ENCODE measurements around the gene STARD9.

STARD9 gene

GRCh38 chr15:42603978-42604377 is 28.6 kb downstream of the STARD9 start:
- no peak overlapping the region for H3K4me3 ChIP-seq (replicated peaks; ENCODE audit: low read depth, low read length)
- DNase-seq (ENCODE audit: low read depth) = no peak
- no peak for TF ChIP-seq CTCF (IDR thresholded peaks at IDR 0.05; ENCODE audit: low read length, missing control alignments)

GRCh38 chr15:42604894-42605744 is 29.7 kb downstream of the STARD9 start:
- TF ChIP-seq CTCF (IDR thresholded peaks at IDR 0.05; ENCODE audit: low read length, missing control alignments) = no peak
- H3K4me3 ChIP-seq (replicated peaks; ENCODE audit: low read depth, low read length) = no peak overlapping the region
- peak; percentile 64 for DNase-seq (ENCODE audit: low read depth)

GRCh38 chr15:42605796-42606195 is 30.4 kb downstream of the STARD9 start:
- DNase-seq (ENCODE audit: low read depth) = no peak
- no peak overlapping the region for H3K4me3 ChIP-seq (replicated peaks; ENCODE audit: low read depth, low read length)
- TF ChIP-seq CTCF (IDR thresholded peaks at IDR 0.05; ENCODE audit: low read length, missing control alignments) = no peak

- DNase-seq (ENCODE audit: low read depth) = no peak
- no peak overlapping the region for H3K4me3 ChIP-seq (replicated peaks; ENCODE audit: low read depth, low read length)
- no peak for TF ChIP-seq CTCF (IDR thresholded peaks at IDR 0.05; ENCODE audit: low read length, missing control alignments)
Observed at GRCh38 chr15:42608110-42608531, 32.7 kb downstream of the STARD9 start.

- TF ChIP-seq CTCF (IDR thresholded peaks at IDR 0.05; ENCODE audit: low read length, missing control alignments) = no peak
Observed at GRCh38 chr15:42608752-42609488, 33.5 kb downstream of the STARD9 start.

GRCh38 chr15:42611532-42611931 is 36.1 kb downstream of the STARD9 start:
- H3K4me3 ChIP-seq (replicated peaks; ENCODE audit: low read depth, low read length) = no peak overlapping the region
- no peak for TF ChIP-seq CTCF (IDR thresholded peaks at IDR 0.05; ENCODE audit: low read length, missing control alignments)
- no peak for DNase-seq (ENCODE audit: low read depth)

More at GRCh38 chr15:42608752-42609488, 33.5 kb downstream of the STARD9 start:
- no peak overlapping the region for H3K4me3 ChIP-seq (replicated peaks; ENCODE audit: low read depth, low read length)
- DNase-seq (ENCODE audit: low read depth) = no peak

Measured in fibroblast of pulmonary artery (primary cell).